NCI-H2081 treated with DMSO at 0.1 percent for 48 hours (cell line): ENCODE results near the gene INTS12.
"Not testable (repeated sequence)": the region's sequence is repeated elsewhere in the genome, so short reads cannot be mapped to it uniquely, and the experiment has no call there.

Experiments used
- DNase-seq: peaks from one replicate; lab custom pipeline; 2025; lab: John Stamatoyannopoulos, UW

The INTS12 gene

GRCh38 chr4:105708181-105709080, at the start of gene INTS12, which contains the start of gene GSTCD:
TSS of gene INTS12 (minus strand) at chr4:105708689. CDS start at chr4:105700005, 8,684 bp downstream.
TSS of gene GSTCD (plus strand) at chr4:105708784. CDS start at chr4:105717614, 8,830 bp downstream.
- peak; percentile 15 for DNase-seq

GRCh38 chr4:105755375-105755774, 46.9 kb upstream of the INTS12 start:
- DNase-seq, result no peak

- DNase-seq, result no peak
Measured at GRCh38 chr4:105753361-105753760, 44.9 kb upstream of the INTS12 start.

- no peak for DNase-seq
Measured at GRCh38 chr4:105751718-105752299, 43.3 kb upstream of the INTS12 start.

- DNase-seq, result no peak
Measured at GRCh38 chr4:105748222-105748621, 39.7 kb upstream of the INTS12 start.

GRCh38 chr4:105741548-105741947, 33.1 kb upstream of the INTS12 start:
- no peak for DNase-seq

GRCh38 chr4:105735217-105735616, 26.7 kb upstream of the INTS12 start:
- not testable (repeated sequence) for DNase-seq

GRCh38 chr4:105729895-105730294, 21.4 kb upstream of the INTS12 start:
- DNase-seq, result not testable (repeated sequence)

GRCh38 chr4:105725623-105726022, 17.1 kb upstream of the INTS12 start:
- DNase-seq, result no peak

- no peak for DNase-seq
Measured at GRCh38 chr4:105719204-105719603, 10.7 kb upstream of the INTS12 start.

GRCh38 chr4:105715692-105716278, 7.3 kb upstream of the INTS12 start:
- DNase-seq, result peak; percentile 10

GRCh38 chr4:105714932-105715331, 6.4 kb upstream of the INTS12 start:
- no peak for DNase-seq

- no peak for DNase-seq
Measured at GRCh38 chr4:105714071-105714521, 5.6 kb upstream of the INTS12 start.

- no peak for DNase-seq
Measured at GRCh38 chr4:105712766-105713165, 4.3 kb upstream of the INTS12 start.

- no peak for DNase-seq
Measured at GRCh38 chr4:105710678-105711077, 2.2 kb upstream of the INTS12 start.

- DNase-seq, result no peak
Measured at GRCh38 chr4:105710012-105710600, 1.6 kb upstream of the INTS12 start.

- DNase-seq, result no peak
Measured at GRCh38 chr4:105709081-105709450, 577 bp upstream of the INTS12 start.

GRCh38 chr4:105707782-105708180, 708 bp downstream of the INTS12 start:
- no peak for DNase-seq

GRCh38 chr4:105698607-105699006, 9.9 kb downstream of the INTS12 start:
- no peak for DNase-seq

- not testable (repeated sequence) for DNase-seq
Measured at GRCh38 chr4:105695832-105696231, 12.7 kb downstream of the INTS12 start.

GRCh38 chr4:105694812-105695211, 13.7 kb downstream of the INTS12 start:
- not testable (repeated sequence) for DNase-seq

- no peak for DNase-seq
Measured at GRCh38 chr4:105686571-105686970, 21.9 kb downstream of the INTS12 start.
